ENCODE measurements around the gene PXT1.

The PXT1 gene

DNA sequence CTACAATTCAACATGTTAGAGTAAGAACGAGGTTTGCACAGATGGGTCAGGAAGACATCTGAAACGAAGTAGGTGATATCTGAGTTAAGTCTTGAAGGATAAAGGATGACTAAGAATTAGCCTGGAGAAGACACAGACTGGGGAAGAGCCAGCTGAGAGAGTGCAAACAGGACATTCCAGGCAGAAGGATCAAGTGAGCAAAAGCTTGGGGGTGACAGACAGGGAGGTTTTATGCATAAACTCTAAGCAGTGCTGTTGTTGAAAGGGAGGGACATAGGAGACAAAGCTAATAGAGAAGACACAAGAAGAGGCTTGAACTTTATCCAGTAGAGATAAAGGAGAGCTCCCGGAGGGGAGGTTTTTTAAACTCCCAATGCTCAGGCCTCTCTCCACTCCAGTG lies 40.2 kb downstream of the PXT1 start:
- in situ Hi-C loops (cut with MboI; ENCODE audit: low sequenced_read_pairs, unreplicated experiment): no loop called here
- TF ChIP-seq, protein P1, sequence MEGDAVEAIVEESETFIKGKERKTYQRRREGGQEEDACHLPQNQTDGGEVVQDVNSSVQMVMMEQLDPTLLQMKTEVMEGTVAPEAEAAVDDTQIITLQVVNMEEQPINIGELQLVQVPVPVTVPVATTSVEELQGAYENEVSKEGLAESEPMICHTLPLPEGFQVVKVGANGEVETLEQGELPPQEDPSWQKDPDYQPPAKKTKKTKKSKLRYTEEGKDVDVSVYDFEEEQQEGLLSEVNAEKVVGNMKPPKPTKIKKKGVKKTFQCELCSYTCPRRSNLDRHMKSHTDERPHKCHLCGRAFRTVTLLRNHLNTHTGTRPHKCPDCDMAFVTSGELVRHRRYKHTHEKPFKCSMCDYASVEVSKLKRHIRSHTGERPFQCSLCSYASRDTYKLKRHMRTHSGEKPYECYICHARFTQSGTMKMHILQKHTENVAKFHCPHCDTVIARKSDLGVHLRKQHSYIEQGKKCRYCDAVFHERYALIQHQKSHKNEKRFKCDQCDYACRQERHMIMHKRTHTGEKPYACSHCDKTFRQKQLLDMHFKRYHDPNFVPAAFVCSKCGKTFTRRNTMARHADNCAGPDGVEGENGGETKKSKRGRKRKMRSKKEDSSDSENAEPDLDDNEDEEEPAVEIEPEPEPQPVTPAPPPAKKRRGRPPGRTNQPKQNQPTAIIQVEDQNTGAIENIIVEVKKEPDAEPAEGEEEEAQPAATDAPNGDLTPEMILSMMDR (IDR thresholded peaks at IDR 0.05; ENCODE audit: borderline replicate concordance, control extremely low read depth, extremely low read depth, insufficient read depth, missing control alignments): no peak
- no peak for DNase-seq (ENCODE audit: low spot score)

DNA sequence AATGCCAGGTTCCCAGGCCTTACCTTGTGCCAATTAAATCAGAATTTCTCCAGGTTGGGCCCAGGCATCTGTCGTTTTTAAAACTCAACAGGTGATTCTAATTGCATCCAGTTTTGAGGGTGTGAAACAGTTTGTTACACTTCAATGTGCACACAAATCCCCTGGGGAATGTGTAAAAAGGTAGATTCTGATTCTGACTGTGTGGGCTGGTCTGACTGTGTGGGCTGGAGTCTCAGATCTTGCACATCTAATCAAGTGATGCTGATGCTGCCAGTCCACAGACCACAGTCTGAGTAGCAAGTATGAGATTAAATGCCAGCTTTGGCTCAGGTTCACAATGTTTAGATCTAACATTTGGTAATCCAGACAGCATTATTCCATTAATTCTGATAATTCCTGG lies 42.7 kb downstream of the PXT1 start:
- peak; percentile 55 for DNase-seq (ENCODE audit: low spot score)
- in situ Hi-C loops (cut with MboI; ENCODE audit: low sequenced_read_pairs, unreplicated experiment): no loop called here
- TF ChIP-seq, protein P1 (IDR thresholded peaks at IDR 0.05; ENCODE audit: borderline replicate concordance, control extremely low read depth, extremely low read depth, insufficient read depth, missing control alignments): no peak

DNA sequence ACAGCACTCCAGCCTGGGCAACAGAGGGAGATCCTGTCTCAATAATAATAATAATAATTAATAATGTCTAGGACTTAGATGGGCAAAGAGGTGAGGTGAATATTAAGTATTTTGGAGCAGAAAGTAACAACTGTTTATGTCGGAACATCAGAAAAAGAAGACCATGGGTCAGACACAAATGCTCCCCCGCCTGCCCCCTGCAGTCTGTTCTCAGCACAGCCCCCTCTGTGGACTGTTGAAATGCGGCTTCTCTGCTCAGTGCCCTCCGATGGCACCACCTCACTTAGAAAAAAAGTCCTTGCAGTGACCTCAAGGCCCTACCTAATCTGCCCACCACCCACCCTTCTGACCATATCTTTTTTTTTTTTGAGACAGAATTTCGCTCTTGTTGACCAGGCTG lies 50.0 kb downstream of the PXT1 start:
- in situ Hi-C loops (cut with MboI; ENCODE audit: low sequenced_read_pairs, unreplicated experiment): no loop called here
- DNase-seq (ENCODE audit: low spot score): no peak
- TF ChIP-seq, protein P1 (IDR thresholded peaks at IDR 0.05; ENCODE audit: borderline replicate concordance, control extremely low read depth, extremely low read depth, insufficient read depth, missing control alignments): no peak

DNA sequence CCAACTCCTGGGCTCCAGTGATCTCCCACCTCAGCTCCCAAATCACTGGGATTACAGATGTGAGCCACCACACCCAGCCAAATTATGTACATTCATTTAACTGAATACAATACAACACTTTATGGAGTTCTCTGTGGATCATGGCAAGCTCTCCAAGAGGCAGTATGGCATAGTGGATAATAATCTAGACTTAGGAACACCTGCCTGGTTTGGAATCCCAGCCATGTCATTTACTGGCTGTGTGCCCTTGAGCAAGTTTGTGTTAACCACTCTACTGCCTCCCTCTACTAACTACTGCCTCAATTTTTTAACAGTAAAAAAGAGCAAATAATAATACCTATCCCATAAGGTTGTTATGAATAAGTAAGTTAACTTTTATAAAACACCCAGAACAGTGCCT lies 53.3 kb downstream of the PXT1 start:
- TF ChIP-seq, protein P1 (IDR thresholded peaks at IDR 0.05; ENCODE audit: borderline replicate concordance, control extremely low read depth, extremely low read depth, insufficient read depth, missing control alignments): no peak
- no peak for DNase-seq (ENCODE audit: low spot score)
- in situ Hi-C loops (cut with MboI; ENCODE audit: low sequenced_read_pairs, unreplicated experiment): no loop called here

DNA sequence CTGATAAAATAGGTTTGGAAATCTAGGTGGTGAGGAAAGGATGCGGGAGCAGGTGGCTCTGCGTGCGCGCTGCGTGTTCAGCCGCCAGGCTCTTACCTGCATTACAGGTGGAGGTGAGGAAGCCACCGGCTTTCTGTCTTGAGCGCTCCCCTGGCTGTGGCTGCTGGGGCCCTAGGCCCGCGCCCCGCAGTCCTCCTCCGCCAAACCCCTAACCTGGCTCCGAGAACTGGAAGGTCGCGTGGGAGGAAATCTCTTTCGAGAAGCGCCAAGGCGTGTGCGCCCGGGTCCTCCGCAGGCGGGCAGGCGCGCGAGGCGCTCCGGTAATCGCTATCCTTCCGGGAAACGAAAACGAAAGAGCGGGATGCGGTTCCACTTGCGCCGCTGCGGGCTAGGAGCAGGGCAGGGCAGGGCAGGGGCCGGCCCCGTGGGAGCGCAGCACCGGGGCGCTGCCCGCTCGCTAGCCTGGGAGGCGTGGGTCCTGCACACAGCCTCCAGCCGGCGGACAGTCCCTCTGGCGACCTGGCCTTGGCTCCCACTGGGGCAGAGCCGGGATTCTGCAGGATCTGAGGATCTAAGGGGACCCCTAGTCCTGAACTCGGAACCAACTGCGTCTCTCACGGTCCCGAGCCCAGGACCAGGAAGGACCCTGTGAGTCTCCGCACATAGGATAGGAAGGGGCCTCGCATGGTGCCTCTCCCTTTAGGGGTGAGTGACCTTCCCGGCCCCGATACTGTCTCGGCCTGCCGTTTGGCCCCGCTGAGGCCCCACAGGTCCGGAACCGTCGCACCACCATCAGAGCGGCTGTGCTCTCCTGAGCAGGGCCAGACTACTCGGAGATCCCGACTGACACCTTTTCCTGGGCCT lies 55.0 kb downstream of the PXT1 start, which contains the start of gene ETV7:
Gene ETV7, minus strand, starts transcription at position 230 of the 864 bp plus-strand sequence. Its CDS starts 128 bp downstream, at position 102.
- peak; percentile 69 for DNase-seq (ENCODE audit: low spot score)
- TF ChIP-seq, protein P1 (IDR thresholded peaks at IDR 0.05; ENCODE audit: borderline replicate concordance, control extremely low read depth, extremely low read depth, insufficient read depth, missing control alignments): no peak
- in situ Hi-C loops (cut with MboI; ENCODE audit: low sequenced_read_pairs, unreplicated experiment): no loop called here

DNA sequence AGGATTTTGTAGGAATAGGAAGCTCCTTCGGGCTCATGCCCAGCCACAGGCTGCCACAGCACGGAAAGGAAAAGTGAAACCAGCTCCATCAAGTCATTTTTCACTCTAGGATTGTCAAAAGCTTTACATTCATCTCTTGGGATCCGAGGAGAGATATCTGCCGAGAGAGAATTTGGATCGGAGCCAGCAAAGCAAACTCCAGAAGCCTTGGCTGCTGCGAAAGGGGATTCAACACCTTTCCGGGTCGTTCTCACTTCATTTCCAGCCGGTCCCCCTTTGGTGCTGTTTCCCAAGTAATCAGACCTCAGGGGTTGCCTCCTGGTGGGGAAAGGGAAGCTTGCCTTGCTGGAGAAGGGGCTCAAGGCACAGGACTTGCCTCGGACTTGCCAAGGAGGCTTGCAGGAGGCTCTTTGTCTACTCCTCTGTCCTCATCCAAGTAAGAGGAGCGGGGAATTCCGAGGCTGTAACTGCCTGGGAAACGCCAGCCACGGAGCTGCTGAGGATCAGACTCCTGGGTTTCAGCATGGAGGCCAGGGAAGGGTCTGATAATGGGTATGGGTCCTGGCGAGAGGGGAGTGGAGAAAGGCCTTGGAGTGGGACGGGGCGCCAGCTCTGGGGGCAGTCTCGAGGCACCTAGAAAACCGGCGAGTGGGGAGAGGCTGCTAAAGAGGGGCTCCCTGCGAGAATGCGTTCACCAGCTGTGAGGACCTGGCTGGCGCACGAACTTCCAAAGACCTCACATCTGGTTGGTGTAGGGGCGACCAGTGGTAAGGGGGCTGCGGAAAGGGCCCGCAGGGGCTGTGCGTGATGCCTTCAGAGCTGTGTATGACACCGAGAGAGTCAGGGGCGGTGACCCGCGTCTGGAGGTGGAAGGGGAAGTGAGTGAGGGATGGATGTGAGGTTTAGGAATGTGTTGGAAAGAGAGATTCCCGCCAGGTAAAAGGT lies 55.9 kb downstream of the PXT1 start:
- DNase-seq (ENCODE audit: low spot score): peak; percentile 61
- TF ChIP-seq, protein P1 (IDR thresholded peaks at IDR 0.05; ENCODE audit: borderline replicate concordance, control extremely low read depth, extremely low read depth, insufficient read depth, missing control alignments): no peak

More for the DNA sequence above, 55.9 kb downstream of the PXT1 start:
- in situ Hi-C loops (cut with MboI; ENCODE audit: low sequenced_read_pairs, unreplicated experiment): no loop called here

All from GM13976 (cell line).